ENCODE results near the gene ATAT1. TPM values are rescaled to one million over a fixed set of nuclear protein-coding genes. Genes with fewer than 3 reads are reported as not detected.

Gene ATAT1
- total RNA-seq, 1 experiment from 2014 or later: 6.4 TPM

GRCh38 chr6:30600451-30600961 is 26.2 kb upstream of the ATAT1 start:
- BruUV-seq (replicated peaks): TSS peak; percentile 9
- peak; percentile 20 for DNase-seq (ENCODE audit: unreplicated experiment)
- TF ChIP-seq, protein P1, sequence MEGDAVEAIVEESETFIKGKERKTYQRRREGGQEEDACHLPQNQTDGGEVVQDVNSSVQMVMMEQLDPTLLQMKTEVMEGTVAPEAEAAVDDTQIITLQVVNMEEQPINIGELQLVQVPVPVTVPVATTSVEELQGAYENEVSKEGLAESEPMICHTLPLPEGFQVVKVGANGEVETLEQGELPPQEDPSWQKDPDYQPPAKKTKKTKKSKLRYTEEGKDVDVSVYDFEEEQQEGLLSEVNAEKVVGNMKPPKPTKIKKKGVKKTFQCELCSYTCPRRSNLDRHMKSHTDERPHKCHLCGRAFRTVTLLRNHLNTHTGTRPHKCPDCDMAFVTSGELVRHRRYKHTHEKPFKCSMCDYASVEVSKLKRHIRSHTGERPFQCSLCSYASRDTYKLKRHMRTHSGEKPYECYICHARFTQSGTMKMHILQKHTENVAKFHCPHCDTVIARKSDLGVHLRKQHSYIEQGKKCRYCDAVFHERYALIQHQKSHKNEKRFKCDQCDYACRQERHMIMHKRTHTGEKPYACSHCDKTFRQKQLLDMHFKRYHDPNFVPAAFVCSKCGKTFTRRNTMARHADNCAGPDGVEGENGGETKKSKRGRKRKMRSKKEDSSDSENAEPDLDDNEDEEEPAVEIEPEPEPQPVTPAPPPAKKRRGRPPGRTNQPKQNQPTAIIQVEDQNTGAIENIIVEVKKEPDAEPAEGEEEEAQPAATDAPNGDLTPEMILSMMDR (IDR thresholded peaks at IDR 0.05; ENCODE audit: unreplicated experiment): no peak
- no peaks in the 10 kb centered on the region for H3K9me3 Mint-ChIP-seq (ENCODE audit: unreplicated experiment)
- intact Hi-C loops (cut with micrococcal nuclease): no loop called here
- CTCF ChIA-PET: interaction anchor here (0.6 to 2.4 kb wide), 3 partner anchors 12 to 172 kb away, joined by 3 to 8 read pairs (median 3); no protein-coding TSS in a partner anchor
- POLR2A ChIA-PET: interaction anchor here (0.7 to 7.3 kb wide), 7 partner anchors 10 to 115 kb away, joined by 3 to 107 read pairs (median 11); partner anchors contain the start of genes MRPS18B and PPP1R10
- no peaks in the 10 kb centered on the region for H3K4me1 Mint-ChIP-seq (ENCODE audit: insufficient read depth, unreplicated experiment)
- H3K4me3 Mint-ChIP-seq (ENCODE audit: unreplicated experiment): no peak overlapping the region
- H3K27ac Mint-ChIP-seq (ENCODE audit: low read depth, unreplicated experiment): no peak overlapping the region
- H3K36me3 Mint-ChIP-seq (ENCODE audit: insufficient read depth, unreplicated experiment): peaks cover 85% of the 10 kb centered on the region
- no peaks in the 10 kb centered on the region for H3K27me3 Mint-ChIP-seq (ENCODE audit: insufficient read depth, unreplicated experiment)

DNA sequence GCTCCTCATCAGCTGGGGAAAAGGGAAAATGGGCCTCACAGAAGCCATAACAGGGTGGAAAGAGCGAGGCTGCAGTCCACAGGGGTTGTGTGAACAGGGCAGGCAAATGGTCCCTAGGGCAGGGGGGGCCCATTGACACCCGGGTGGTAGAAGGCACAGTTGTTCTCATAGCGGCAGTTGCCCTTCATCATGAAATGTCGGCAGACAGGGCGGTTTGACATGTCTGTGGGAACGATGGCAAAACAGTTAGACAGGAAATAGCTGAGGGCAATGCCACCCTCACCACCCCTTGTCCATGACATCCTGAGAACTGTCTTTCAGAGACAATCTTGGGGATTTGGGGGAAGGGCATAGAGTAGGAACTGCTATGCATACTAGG is 25.2 kb upstream of the ATAT1 start:
- no peak overlapping the region for H3K27ac Mint-ChIP-seq (ENCODE audit: low read depth, unreplicated experiment)
- CTCF ChIA-PET: interaction anchor here (2.4 kb wide), 1 partner anchor 11 kb away, joined by 8 read pairs; no protein-coding TSS in a partner anchor

GRCh38 chr6:30601815-30602641 is 24.6 kb upstream of the ATAT1 start:
- BruUV-seq (replicated peaks): no TSS peak
- intact Hi-C loops (cut with micrococcal nuclease): no loop called here
- no peaks in the 10 kb centered on the region for H3K9me3 Mint-ChIP-seq (ENCODE audit: unreplicated experiment)
- no peaks in the 10 kb centered on the region for H3K27me3 Mint-ChIP-seq (ENCODE audit: insufficient read depth, unreplicated experiment)
- CTCF ChIA-PET: interaction anchor here (2.4 kb wide), 1 partner anchor 11 kb away, joined by 8 read pairs; no protein-coding TSS in a partner anchor
- peaks cover 99% of the 10 kb centered on the region for H3K36me3 Mint-ChIP-seq (ENCODE audit: insufficient read depth, unreplicated experiment)
- TF ChIP-seq, protein P1 (IDR thresholded peaks at IDR 0.05; ENCODE audit: unreplicated experiment): no peak
- H3K27ac Mint-ChIP-seq (ENCODE audit: low read depth, unreplicated experiment): no peak overlapping the region
- no peak overlapping the region for H3K4me3 Mint-ChIP-seq (ENCODE audit: unreplicated experiment)
- no peak for DNase-seq (ENCODE audit: unreplicated experiment)
- POLR2A ChIA-PET: interaction anchor here (0.6 to 7.3 kb wide), 3 partner anchors 8 to 52 kb away, joined by 3 to 107 read pairs (median 11); no protein-coding TSS in a partner anchor
- no peaks in the 10 kb centered on the region for H3K4me1 Mint-ChIP-seq (ENCODE audit: insufficient read depth, unreplicated experiment)

More for the DNA sequence above, 25.2 kb upstream of the ATAT1 start:
- POLR2A ChIA-PET: interaction anchor here (1.6 to 7.3 kb wide), 5 partner anchors 9 to 31 kb away, joined by 4 to 107 read pairs (median 11); no protein-coding TSS in a partner anchor
- no peaks in the 10 kb centered on the region for H3K9me3 Mint-ChIP-seq (ENCODE audit: unreplicated experiment)
- H3K27me3 Mint-ChIP-seq (ENCODE audit: insufficient read depth, unreplicated experiment): no peaks in the 10 kb centered on the region
- BruUV-seq (replicated peaks): no TSS peak
- peaks cover 94% of the 10 kb centered on the region for H3K36me3 Mint-ChIP-seq (ENCODE audit: insufficient read depth, unreplicated experiment)
- TF ChIP-seq, protein P1 (IDR thresholded peaks at IDR 0.05; ENCODE audit: unreplicated experiment): no peak
- H3K4me1 Mint-ChIP-seq (ENCODE audit: insufficient read depth, unreplicated experiment): no peaks in the 10 kb centered on the region
- DNase-seq (ENCODE audit: unreplicated experiment): no peak
- no peak overlapping the region for H3K4me3 Mint-ChIP-seq (ENCODE audit: unreplicated experiment)
- intact Hi-C loops (cut with micrococcal nuclease): no loop called here

DNA sequence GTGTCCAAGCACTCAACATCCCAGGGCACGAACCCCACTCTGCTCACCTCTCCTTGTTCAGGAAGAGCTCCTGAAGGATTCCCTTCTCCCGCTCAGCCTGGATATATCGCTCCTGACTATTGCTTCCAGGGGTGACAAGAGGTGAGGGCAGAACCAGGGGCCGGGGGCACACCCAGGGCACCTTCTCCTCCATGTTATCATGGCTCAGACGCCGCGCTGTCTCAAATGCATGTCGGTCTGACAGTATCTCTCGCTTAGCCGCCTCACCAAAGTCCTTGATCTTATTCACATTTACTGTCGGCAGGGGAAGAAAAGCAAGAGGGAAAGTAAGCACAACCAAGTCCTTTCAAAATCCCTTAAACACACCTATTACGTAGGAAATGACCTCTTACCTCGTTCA is 22.7 kb upstream of the ATAT1 start:
- H3K27ac Mint-ChIP-seq (ENCODE audit: low read depth, unreplicated experiment): no peak overlapping the region
- no peaks in the 10 kb centered on the region for H3K27me3 Mint-ChIP-seq (ENCODE audit: insufficient read depth, unreplicated experiment)
- ChIA-PET POLR2A (interaction anchor here (0.6 to 3.1 kb wide), 3 partner anchors 10 to 25 kb away, joined by 3 to 18 read pairs (median 4); no protein-coding TSS in a partner anchor), CTCF (interaction anchor here (0.7 to 1.6 kb wide), 2 partner anchors 8 to 121 kb away, joined by 3 to 4 read pairs; no protein-coding TSS in a partner anchor)
- H3K9me3 Mint-ChIP-seq (ENCODE audit: unreplicated experiment): no peaks in the 10 kb centered on the region
- TSS peak; percentile 11 for BruUV-seq (replicated peaks)
- H3K4me3 Mint-ChIP-seq (ENCODE audit: unreplicated experiment): no peak overlapping the region
- TF ChIP-seq, protein P1 (IDR thresholded peaks at IDR 0.05; ENCODE audit: unreplicated experiment): no peak
- peaks cover 100% of the 10 kb centered on the region for H3K36me3 Mint-ChIP-seq (ENCODE audit: insufficient read depth, unreplicated experiment)
- peaks cover 5% of the 10 kb centered on the region for H3K4me1 Mint-ChIP-seq (ENCODE audit: insufficient read depth, unreplicated experiment)
- intact Hi-C loops (cut with micrococcal nuclease): no loop called here
- DNase-seq (ENCODE audit: unreplicated experiment): no peak

All from MCF 10A (cell line).